GM18951 (cell line): Measurements from ENCODE around the gene CRABP2.

ENCODE experiments used
- POLR2A ChIP-seq: IDR thresholded peaks from 4 replicates; pipeline ENCODE4 v1.6.1; 2011; ENCODE audit warnings: mild to moderate bottlenecking; ENCODE audit not compliant: insufficient read length, insufficient read depth; ENCODE audit errors: extremely low read depth
- in situ Hi-C: fragments of 300-500 bp; cut with MboI; formaldehyde crosslinking; loops from one replicate; pipeline ENCODE4 v1.12.0; 2022; ENCODE audit warnings: low sequenced_read_pairs, mixed read lengths, inconsistent platforms; ENCODE audit not compliant: unreplicated experiment

Gene CRABP2

DNA sequence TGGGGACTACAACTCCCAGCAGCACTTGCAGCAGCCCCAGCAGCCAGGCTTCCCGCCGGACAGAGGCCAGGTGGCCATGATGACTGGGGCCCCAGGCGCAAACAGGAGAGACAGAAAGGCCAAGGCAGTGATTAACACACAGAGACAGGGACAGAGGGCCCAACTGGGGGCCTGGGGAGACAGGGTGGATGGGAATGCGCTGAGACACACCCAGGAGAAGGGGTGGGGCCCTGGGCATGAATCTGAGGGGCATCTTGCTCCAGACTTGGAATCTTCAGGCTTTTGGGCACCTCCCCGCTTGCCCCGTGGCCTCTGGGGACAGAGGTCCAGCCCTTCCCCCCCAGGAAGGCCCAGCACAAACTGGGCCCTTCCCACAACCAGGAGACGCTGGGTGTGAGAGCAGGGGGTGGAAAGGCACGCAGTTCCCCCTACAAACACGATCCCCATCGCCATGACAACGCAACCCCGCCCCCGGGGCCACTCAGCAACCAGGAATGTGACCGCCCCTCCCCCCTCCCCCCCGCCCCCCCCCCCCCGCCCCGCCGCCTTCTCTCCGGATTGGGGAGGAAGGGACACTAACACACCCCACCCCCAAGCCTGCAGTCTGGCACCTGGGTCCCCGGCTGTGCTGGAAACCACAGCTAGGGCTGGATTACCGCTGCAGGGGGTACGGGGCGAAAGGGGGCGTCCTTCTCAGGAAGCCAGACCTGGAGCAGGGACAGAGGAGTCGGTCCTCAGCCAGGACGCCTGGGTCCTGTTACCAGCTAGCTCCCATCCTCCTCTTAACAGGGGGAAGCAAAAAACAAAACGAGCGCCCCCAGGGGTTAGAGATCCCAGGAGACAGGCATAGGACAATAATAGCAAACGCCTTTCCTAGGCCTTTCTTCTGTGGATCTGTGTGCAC, 41.6 kb upstream of the CRABP2 start:
- peak; percentile 7 for TF ChIP-seq POLR2A
- in situ Hi-C loops = no loop called here

DNA sequence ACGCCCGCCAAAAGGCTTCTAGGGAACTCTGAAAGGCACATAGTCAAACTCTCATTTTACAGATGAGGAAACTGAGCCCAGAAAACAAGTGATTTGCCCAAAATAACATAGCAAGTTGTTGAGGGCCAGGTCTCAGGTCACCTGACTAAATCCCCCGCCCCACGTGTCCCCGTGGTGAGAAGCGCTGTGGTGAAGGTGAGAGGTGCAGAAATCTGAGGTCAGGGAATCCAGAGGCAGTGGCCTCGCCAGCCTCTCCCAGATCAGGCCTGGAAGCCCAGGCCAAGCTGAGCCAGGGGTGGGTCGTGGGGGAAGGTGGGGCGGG, 41.0 kb upstream of the CRABP2 start:
- no peak for TF ChIP-seq POLR2A
- in situ Hi-C loops = no loop called here

- no peak for TF ChIP-seq POLR2A
- in situ Hi-C loops = no loop called here
Measured at GRCh38 chr1:156745881-156746280, 40.5 kb upstream of the CRABP2 start.

- TF ChIP-seq POLR2A = no peak
- in situ Hi-C loops = no loop called here
Measured at GRCh38 chr1:156744786-156745419, 39.5 kb upstream of the CRABP2 start.

DNA sequence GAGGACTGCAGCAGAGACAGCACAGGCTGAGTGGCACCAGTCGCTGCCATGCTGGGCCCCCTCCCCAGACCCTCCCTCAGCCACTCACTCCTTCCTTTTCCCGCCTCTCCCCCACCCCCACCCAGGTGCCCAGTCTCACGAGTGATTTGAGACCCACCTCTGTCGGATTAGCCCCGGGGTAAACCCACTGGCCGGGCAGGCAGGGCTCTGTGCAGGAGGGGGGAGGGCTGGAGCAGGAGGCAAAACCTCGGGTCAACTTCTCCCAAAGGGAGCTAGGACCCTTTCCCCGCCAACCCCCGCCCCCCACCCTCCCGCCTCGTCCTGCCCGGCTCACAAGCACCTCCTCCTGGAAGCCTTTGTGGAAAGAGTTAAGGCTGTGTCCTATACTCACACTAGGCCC, 39.0 kb upstream of the CRABP2 start:
- in situ Hi-C loops = no loop called here
- no peak for TF ChIP-seq POLR2A

- TF ChIP-seq POLR2A = no peak
Measured at GRCh38 chr1:156743367-156744302, 38.3 kb upstream of the CRABP2 start.

DNA sequence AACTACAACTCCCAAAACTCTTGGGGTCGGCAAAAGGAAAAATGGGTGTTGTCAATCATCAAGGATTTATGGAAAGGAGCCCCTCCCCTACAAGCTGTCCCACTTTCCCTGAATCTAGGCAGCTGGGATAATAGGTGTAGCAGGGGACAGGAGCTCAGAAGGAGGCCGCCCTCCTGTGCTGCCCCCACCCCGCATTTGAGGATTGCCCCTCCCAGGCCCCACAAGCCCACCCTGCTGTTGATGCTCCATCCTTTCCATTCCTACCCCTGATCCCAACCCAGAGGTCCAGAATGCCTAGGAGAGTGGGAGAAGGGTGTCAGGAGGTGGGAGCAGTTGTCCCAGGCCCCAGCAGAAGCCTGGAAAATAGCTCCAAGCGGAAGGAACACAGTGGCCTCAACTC, 37.4 kb upstream of the CRABP2 start:
- no peak for TF ChIP-seq POLR2A
- in situ Hi-C loops = no loop called here

More at GRCh38 chr1:156743367-156744302, 38.3 kb upstream of the CRABP2 start:
- in situ Hi-C loops = no loop called here

DNA sequence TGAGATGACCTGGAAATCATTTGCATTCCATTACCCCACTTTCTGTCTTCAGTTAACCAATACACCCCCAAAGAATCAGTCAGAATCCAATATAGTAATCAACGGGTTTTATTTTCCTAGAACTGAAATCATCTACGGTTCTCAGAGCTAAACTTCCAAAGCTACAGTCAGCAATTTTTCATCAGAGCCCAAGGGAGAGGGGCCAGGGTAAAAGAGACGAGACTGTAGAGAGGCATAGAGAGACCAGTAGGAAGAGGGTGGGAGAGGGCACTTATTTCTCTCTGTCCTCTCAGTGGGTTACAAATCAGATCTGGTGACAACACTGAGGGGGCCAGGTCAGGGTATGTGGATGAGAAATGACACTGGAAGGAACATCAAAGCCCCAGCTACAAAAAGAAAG, 36.6 kb upstream of the CRABP2 start:
- in situ Hi-C loops = no loop called here
- no peak for TF ChIP-seq POLR2A

- in situ Hi-C loops = no loop called here
- no peak for TF ChIP-seq POLR2A
Measured at GRCh38 chr1:156741481-156741983, 36.1 kb upstream of the CRABP2 start.

GRCh38 chr1:156740741-156741480, 35.5 kb upstream of the CRABP2 start, which contains the start of gene MRPL24:
TSS of gene MRPL24 (minus strand) at chr1:156741088. CDS start at chr1:156738704, 2,384 bp downstream.
- TF ChIP-seq POLR2A = peak; percentile 73
- in situ Hi-C loops = no loop called here

DNA sequence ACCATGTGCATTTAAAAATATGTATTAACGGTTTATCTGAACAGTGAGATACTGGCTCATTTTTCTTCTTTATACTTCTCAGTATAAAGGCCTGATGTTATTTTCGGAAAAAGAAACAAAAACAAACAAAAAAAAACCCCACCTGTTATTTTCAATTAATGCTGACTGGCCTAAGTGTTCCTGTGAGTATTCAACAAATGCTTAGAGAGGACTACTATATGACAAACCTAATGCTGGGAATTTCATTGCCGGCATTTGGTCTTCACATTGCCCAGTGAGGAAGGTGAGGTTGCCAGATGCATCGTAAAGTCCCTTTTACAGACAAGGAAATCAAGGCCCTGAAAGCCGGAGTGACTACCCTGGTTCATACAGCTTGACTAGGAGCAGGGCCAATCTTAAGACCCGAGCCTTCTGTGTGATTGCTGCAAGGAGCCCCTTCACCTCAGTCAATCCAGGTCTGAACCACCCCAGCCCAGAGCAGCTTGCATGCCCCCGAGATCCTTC, 34.9 kb upstream of the CRABP2 start:
- in situ Hi-C loops = no loop called here
- TF ChIP-seq POLR2A = no peak

DNA sequence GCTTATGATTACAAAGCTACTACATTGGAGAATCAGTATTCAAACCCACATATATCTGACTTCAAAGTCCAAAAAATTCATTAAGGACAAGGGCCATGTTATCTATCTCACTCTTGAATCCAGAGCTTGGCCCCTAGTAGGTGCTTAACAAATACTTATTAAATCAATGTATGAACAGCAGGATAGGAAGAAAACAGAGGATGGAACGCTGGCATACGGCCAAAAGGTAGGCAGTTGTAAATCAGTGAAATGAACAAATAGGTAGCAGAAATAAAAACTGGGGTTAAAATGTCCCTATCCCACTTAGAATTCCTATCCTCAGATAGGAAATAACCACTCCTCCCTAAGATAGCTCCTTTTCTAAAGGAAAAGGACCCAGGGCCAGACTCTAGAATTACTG, 33.5 kb upstream of the CRABP2 start:
- no peak for TF ChIP-seq POLR2A
- in situ Hi-C loops = no loop called here
